Transverse colon (tissue), 4 donors: ENCODE data around the gene MRGPRG.

ENCODE experiments used
- POLR2A ChIP-seq: fragments of 450-650 bp; IDR thresholded peaks from one replicate; pipeline ENCODE4 v1.6.1; 2016; ENCODE audit warnings: antibody characterized with exemption, mild to moderate bottlenecking, moderate library complexity
- POLR2AphosphoS5 ChIP-seq, 3 donors: sonication (generic); formaldehyde crosslinking; IDR thresholded peaks; one replicate each; pipeline ENCODE4 v1.6.1; 2016; ENCODE audit warnings: antibody characterized with exemption in 3 of 3
- TF ChIP-seq, protein P1 (sequence below), 5 experiments: fragments of 200-600 bp in 3 of 5; fragments of 450-650 bp in 2 of 5; sonication (generic) in 3 of 5; IDR thresholded peaks; 1 replicate in 2 of 5; 2 replicates in 3 of 5; pipeline ENCODE4 v1.5.1; 2016 to 2017; ENCODE audit warnings: antibody characterized with exemption in 5 of 5, inconsistent platforms in 3 of 5, mild to moderate bottlenecking in 2 of 5, moderate library complexity in 1 of 5

DNA sequence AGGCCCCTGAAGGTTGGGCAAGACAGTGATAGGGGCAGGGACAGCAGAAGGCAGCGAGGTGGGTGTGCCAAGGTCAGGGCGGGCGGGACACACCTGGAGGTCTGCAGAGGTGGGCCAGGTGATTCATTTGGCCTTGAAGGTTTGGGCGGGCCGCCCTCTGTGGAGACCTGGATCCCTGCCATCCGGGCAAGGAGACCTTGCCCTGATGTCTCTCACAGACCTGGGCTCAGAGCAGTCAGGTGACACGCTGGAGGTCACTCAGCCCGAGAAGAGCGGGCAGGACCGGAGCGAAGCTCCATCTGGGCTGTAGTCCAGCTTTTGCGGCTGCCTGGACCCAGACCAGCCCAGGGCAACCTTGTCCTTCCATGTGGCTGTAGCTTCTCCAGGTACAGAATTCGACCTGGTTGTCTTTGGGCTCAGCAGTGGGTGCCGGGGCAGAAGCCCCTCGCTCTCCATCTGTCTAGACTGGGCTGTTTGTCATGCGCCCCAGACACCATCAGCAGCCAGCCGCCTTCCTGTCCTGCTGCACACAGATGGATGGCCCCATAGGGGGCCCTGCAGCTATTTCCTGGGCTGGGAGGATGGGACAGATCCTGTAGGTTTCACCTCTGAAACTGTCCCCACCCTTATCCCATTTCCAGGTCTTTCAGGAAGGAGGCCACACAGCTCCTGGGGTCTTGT lies 3.1 kb downstream of the MRGPRG start:
- TF ChIP-seq, protein P1, sequence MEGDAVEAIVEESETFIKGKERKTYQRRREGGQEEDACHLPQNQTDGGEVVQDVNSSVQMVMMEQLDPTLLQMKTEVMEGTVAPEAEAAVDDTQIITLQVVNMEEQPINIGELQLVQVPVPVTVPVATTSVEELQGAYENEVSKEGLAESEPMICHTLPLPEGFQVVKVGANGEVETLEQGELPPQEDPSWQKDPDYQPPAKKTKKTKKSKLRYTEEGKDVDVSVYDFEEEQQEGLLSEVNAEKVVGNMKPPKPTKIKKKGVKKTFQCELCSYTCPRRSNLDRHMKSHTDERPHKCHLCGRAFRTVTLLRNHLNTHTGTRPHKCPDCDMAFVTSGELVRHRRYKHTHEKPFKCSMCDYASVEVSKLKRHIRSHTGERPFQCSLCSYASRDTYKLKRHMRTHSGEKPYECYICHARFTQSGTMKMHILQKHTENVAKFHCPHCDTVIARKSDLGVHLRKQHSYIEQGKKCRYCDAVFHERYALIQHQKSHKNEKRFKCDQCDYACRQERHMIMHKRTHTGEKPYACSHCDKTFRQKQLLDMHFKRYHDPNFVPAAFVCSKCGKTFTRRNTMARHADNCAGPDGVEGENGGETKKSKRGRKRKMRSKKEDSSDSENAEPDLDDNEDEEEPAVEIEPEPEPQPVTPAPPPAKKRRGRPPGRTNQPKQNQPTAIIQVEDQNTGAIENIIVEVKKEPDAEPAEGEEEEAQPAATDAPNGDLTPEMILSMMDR (IDR thresholded peaks at IDR 0.05): no peak
- TF ChIP-seq POLR2AphosphoS5 (IDR thresholded peaks at IDR 0.05) (no peak), POLR2A (no peak)
